ENCODE results near the gene ITGAX. TPM values are rescaled to one million over a fixed set of nuclear protein-coding genes. Genes with fewer than 3 reads are reported as not detected.

ITGAX gene
- total and polyA plus RNA-seq, 12 donors = 1.4 to 84.9 (median 3.6) TPM

DNA sequence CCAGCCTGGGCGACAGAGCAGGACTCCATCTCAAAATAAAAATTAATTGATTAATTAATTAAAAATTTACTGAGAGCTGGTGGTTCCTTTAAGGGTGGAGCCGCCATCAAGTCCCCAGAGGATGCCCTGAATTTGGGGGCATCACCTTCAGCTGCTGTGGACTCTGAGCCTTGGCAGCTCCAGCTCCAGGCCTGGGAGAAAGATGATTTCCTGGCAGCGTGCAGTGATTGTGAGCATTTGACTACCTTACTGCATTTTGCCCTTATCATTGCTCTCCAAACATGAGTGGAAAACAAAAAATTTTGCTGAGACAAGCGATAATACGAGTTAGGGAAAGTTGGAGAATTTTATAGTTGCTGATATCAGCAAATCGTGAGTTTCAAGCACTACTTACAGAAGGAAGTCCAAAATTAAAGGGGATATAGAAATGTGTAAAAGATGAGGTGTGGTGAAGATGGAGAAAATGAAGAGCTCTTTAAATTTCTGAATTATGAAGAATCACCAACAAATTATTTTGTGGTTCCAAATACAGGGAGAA is 35.6 kb downstream of the ITGAX start:
- no peak for DNase-seq
- Histone ChIP-seq H3K9me3 (replicated peaks in 1 of 3) (no peaks in the 10 kb centered on the region), H3K27me3 (no peaks in the 10 kb centered on the region), H3K27ac (no peak overlapping the region), H3K4me1 (replicated peaks in 1 of 2) (no peaks in the 10 kb centered on the region), H3K4me3 (no peak overlapping the region), H3K36me3 (replicated peaks in 1 of 2) (no peaks in the 10 kb centered on the region)
- WGBS, 4 donors = 49 to 65% (median 61%) methylated on average over 6 of the region's 6 CpGs
- intact Hi-C loops (cut with DNase I) = no loop called here
- TF ChIP-seq, protein P1, sequence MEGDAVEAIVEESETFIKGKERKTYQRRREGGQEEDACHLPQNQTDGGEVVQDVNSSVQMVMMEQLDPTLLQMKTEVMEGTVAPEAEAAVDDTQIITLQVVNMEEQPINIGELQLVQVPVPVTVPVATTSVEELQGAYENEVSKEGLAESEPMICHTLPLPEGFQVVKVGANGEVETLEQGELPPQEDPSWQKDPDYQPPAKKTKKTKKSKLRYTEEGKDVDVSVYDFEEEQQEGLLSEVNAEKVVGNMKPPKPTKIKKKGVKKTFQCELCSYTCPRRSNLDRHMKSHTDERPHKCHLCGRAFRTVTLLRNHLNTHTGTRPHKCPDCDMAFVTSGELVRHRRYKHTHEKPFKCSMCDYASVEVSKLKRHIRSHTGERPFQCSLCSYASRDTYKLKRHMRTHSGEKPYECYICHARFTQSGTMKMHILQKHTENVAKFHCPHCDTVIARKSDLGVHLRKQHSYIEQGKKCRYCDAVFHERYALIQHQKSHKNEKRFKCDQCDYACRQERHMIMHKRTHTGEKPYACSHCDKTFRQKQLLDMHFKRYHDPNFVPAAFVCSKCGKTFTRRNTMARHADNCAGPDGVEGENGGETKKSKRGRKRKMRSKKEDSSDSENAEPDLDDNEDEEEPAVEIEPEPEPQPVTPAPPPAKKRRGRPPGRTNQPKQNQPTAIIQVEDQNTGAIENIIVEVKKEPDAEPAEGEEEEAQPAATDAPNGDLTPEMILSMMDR (IDR thresholded peaks at IDR 0.05) = no peak
- no peak for TF ChIP-seq POLR2A (IDR thresholded peaks at IDR 0.05)

DNA sequence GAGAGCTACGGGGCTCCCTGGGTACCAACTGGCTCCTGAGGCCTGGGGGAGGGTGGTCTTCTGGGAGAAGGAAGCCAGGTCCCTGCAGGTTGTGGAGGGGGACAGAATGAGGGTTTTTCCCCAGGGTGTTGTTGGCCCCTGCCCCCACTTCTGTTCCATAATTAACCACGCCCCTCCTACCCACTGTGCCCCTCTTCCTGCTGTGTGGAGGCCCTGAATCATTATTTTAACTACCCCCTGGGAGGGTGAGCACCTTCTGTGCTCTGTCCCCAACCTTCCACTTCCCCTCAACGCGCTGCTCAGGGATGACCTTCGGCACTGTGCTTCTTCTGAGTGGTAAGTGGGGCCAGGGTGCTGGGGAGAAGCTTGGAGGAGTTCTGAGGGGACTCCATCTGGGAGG is 38.1 kb downstream of the ITGAX start, which contains the start of gene ITGAD:
Gene ITGAD (plus strand): TSS at position 280 of the 400 bp plus-strand sequence. CDS start 26 bp downstream, at position 306.
- Histone ChIP-seq H3K27ac (no peak within 1 kb of the TSS), H3K36me3 (replicated peaks in 1 of 2) (no peaks in the 10 kb centered on the region), H3K4me1 (replicated peaks in 1 of 2) (no peaks in the 10 kb centered on the region), H3K27me3 (no peaks in the 10 kb centered on the region), H3K9me3 (replicated peaks in 1 of 3) (no peaks in the 10 kb centered on the region), H3K4me3 (no peak within 1 kb of the TSS)
- WGBS, 4 donors = 59 to 70% (median 65%) methylated on average over 4 to 5 of the region's 5 CpGs
- intact Hi-C loops (cut with DNase I) = no loop called here
- no peak for DNase-seq
- no peak for TF ChIP-seq POLR2A (IDR thresholded peaks at IDR 0.05)
- TF ChIP-seq, protein P1 (IDR thresholded peaks at IDR 0.05) = no peak

DNA sequence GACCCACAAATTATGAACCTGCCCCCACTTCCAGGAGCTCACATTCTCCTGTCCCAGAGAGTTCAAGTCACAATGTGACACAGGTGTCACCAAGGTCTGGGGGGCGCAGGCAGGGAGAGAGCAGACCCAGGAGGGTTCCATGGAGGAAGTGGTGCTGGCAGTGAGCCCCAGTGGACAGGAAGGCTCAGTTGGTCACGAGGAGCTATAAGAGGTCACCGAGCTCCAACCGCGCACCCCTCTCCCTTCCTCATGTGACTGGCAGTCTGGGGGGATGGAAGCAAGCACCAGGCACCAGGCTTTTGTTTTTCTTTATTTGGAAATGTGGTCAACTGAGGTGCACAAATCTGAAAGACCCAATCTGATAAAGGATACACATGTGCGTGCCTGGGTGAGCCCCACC is 40.7 kb downstream of the ITGAX start:
- H3K27me3 ChIP-seq = no peaks in the 10 kb centered on the region
- no peak overlapping the region for H3K27ac ChIP-seq
- WGBS, 4 donors = 61 to 70% (median 64%) methylated on average over 5 to 6 of the region's 6 CpGs
- peak in 6 of 7 donors; percentile 27 to 59 (median 38) for DNase-seq
- no peak overlapping the region for H3K4me3 ChIP-seq
- no peaks in the 10 kb centered on the region for H3K9me3 ChIP-seq (replicated peaks in 1 of 3)
- TF ChIP-seq, protein P1 (IDR thresholded peaks at IDR 0.05) = no peak
- no peak for TF ChIP-seq POLR2A (IDR thresholded peaks at IDR 0.05)
- intact Hi-C loops (cut with DNase I) = no loop called here
- no peaks in the 10 kb centered on the region for H3K36me3 ChIP-seq (replicated peaks in 1 of 2)
- no peaks in the 10 kb centered on the region for H3K4me1 ChIP-seq (replicated peaks in 1 of 2)

DNA sequence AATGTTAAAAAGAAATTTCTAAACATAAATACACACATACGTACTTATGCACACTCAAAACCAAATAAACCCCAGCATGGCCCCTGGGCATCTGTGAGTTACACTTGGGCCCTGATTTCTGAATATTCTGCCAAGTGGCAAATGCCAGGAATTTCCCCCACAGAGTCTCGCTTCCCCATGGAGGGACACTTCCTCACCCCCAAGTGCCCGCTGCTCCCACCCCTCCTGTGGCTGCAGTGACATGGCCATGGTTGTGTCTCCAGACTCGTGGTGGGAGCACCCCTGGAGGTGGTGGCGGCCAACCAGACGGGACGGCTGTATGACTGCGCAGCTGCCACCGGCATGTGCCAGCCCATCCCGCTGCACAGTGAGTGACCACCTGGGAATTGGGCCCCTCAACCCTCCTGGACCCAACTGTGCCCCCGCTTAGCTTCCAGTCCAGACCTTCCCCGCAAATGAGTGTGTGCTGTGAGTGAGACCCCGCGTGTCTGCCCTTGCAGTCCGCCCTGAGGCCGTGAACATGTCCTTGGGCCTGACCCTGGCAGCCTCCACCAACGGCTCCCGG is 42.2 kb downstream of the ITGAX start:
- Histone ChIP-seq H3K4me3 (no peak overlapping the region), H3K4me1 (replicated peaks in 1 of 2) (no peaks in the 10 kb centered on the region), H3K9me3 (replicated peaks in 1 of 3) (no peaks in the 10 kb centered on the region), H3K27ac (no peak overlapping the region), H3K36me3 (replicated peaks in 1 of 2) (no peaks in the 10 kb centered on the region), H3K27me3 (no peaks in the 10 kb centered on the region)
- DNase-seq = peak in 1 of 7 donors; percentile 8
- TF ChIP-seq, protein P1 (IDR thresholded peaks at IDR 0.05) = no peak
- no peak for TF ChIP-seq POLR2A (IDR thresholded peaks at IDR 0.05)
- intact Hi-C loops (cut with DNase I) = no loop called here
- WGBS, 4 donors = 58 to 68% (median 61%) methylated on average over 15 to 18 of the region's 18 CpGs
